GM12865 (cell line): ENCODE measurements around the gene MEGF11.
"Not testable (repeated sequence)": the region's sequence is repeated elsewhere in the genome, so short reads cannot be mapped to it uniquely, and the experiment has no call there.

Experiments used
- DNase-seq: peaks from one replicate; pipeline ENCODE4 v3.0.0; 2010; ENCODE audit warnings: low read depth
- H3K4me3 ChIP-seq: 2 replicates; pipeline ENCODE4 v1.5.1; 2011; ENCODE audit warnings: mild to moderate bottlenecking, low read depth, low read length, control low read depth
- CTCF ChIP-seq: IDR thresholded peaks from 2 replicates; pipeline ENCODE4 v1.5.1; 2011; ENCODE audit warnings: low read length, control low read depth, low read depth, inconsistent platforms; ENCODE audit not compliant: insufficient read depth; ENCODE audit errors: missing control alignments

MEGF11 gene

GRCh38 chr15:65877749-65878148, 375.8 kb downstream of the MEGF11 start:
- no peak overlapping the region for H3K4me3 ChIP-seq
- DNase-seq, result no peak
- TF ChIP-seq CTCF, result no peak

- no peak for TF ChIP-seq CTCF
- H3K4me3 ChIP-seq, result no peak overlapping the region
Measured at GRCh38 chr15:65875458-65875857, 378.1 kb downstream of the MEGF11 start.

GRCh38 chr15:65873256-65873655, 380.3 kb downstream of the MEGF11 start:
- no peak for DNase-seq
- TF ChIP-seq CTCF, result no peak
- H3K4me3 ChIP-seq, result no peak overlapping the region

More at GRCh38 chr15:65875458-65875857, 378.1 kb downstream of the MEGF11 start:
- no peak for DNase-seq

- H3K4me3 ChIP-seq, DNase-seq: not testable (repeated sequence)
Measured at GRCh38 chr15:65872596-65872995, 381.0 kb downstream of the MEGF11 start.

- DNase-seq, result not testable (repeated sequence)
- H3K4me3 ChIP-seq, result peak overlapping the region; percentile 94; the same call in 1 of the 2 replicates
Measured at GRCh38 chr15:65871886-65872285, 381.7 kb downstream of the MEGF11 start.

GRCh38 chr15:65870889-65871533, 382.5 kb downstream of the MEGF11 start:
- DNase-seq, result peak; percentile 58
- no peak for TF ChIP-seq CTCF
- peak overlapping the region; percentile 94 for H3K4me3 ChIP-seq

- no peak for TF ChIP-seq CTCF
- DNase-seq, result peak; percentile 41
Measured at GRCh38 chr15:65869954-65870871, 383.3 kb downstream of the MEGF11 start.

More at GRCh38 chr15:65869954-65870871, 383.3 kb downstream of the MEGF11 start:
- peak overlapping the region; percentile 94 for H3K4me3 ChIP-seq
